NCI-H345 treated with DMSO at 0.1 percent for 48 hours (cell line): ENCODE data around the gene ABCB4.
"Not testable (repeated sequence)": the region's sequence is repeated elsewhere in the genome, so short reads cannot be mapped to it uniquely, and the experiment has no call there.

Source experiments
- DNase-seq: peaks from one replicate; lab custom pipeline; 2025; ENCODE audit not compliant: unreplicated experiment; lab: John Stamatoyannopoulos, UW

The ABCB4 gene

DNA sequence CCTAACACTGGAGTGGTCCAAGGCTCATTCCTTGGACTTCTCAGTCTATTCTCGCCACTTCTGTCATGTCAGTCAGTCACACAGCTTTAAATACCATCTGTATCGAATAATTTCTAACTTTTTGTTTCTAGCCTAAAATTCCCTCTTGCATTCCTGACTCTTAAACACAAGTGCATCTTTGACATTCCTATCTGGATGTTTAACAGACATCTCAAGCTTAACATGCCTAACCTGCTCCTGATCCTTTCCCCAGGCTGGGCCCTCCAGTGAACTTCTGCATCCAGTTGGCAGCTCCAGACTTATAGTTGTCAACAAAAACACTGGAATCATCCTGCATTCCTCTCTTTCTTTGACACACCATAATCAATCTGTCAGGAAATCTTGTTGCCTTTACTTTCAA, 4.5 kb upstream of the ABCB4 start:
- DNase-seq = no peak

DNA sequence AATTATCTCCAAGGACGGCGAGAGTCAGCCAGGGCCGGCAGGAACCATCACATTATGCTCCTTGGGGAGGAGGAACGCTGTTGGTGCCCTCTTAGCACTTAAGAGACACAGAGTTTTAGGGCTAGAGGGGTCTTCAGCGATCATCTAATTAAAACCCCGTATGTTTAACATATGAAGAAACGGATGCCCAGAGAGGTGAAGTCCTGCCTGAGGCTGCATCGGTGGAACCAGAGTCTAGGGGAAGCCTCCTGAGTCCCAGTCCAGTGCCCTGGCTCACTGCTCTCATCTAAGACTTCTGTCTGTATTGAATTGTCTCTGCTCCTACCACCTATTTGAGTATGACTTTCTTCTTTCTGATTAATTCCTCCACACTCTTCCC, 688 bp upstream of the ABCB4 start:
- DNase-seq = no peak

DNA sequence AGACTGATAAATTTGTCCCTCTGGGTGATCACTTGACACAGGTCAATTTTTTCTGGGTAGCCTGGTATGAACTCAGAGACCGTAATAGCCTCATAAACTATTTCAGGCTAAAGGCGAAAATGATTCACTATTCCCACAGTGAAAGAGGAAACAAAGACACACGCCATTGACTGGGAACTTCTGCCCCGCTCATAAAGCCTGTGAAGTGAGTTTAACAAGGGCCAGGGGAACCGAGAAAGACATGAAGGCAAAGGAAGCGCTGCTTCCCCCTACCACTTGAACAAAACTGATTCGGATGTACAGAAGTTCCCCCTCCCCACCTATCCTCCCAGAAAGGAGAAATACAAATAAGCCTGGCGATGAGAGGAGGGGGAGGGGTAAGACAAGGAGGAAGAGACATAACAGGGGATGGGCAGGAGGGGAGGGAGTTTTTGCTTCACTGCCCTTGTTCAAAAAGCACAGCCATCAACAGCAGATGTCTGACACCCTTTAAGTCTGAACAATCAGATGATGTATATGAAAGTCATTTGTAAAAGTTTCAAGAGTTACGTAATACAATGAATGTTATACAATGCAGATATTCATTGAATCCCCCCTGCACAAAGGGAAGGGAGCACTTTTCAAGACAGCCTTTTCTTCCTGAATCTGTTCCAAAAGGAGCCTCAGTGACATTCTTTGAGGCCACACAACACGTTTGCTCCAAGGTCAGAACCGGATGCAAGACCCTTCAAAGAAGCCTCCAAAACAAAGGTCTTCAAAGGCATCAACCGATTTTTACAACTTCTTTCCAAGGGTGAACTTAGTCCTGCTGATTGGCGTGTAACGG, 734 bp downstream of the ABCB4 start:
- no peak for DNase-seq

DNA sequence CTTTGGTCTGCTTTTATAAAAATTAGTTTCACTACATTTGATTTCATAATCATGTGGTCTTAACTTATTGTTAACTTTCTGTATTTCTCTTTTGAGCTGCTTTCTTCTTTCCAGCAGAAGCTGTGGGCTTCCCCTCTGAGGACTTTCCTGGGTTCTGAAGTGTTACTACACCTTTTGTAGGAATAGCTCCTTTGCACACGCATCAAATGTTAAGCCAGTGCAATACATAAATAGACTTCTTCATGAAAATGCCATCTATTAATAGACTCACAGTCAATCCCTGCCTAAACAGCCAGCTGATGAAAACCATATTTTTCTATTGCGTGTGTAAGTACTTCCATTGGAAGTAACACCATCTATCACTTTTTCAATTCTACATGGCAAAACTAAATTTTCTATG, 1.5 kb downstream of the ABCB4 start:
- no peak for DNase-seq

DNA sequence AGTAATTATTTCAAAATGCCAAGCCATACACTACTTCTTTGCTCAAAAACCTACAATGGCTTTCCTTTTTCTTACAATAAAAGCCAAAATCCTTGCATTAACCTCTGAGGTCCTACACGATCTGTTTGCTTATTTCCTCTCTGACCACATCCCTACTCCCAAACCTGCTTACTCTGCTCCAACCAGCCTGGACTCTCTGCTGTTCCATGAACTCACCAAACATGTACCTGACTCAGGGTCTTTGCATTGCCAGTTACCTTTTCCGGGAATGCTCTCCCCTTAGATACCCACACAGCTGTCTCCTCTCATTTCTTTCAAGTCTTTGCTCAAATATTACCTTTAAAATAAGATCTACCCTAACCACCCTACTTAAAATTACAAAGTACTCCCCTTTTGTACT, 2.3 kb downstream of the ABCB4 start:
- DNase-seq = no peak

DNA sequence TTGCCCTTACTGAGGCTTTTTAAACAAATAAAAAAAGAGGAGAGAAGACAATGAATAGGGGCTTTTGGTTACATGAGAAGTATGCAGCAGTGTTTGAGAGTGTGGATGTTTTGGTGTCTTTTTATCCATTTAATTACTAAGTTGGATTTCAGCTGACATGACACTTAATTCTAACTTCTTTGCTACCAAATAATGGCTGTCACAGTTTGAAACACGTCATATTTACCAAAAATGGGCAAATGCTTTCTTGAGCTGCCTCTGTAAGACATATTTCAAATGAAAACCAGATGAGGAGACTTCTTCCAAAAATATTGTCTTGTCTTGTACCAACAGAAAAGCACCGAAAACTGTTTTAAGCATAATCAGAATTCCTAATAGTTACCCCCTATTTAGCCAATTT, 4.0 kb downstream of the ABCB4 start:
- no peak for DNase-seq

DNA sequence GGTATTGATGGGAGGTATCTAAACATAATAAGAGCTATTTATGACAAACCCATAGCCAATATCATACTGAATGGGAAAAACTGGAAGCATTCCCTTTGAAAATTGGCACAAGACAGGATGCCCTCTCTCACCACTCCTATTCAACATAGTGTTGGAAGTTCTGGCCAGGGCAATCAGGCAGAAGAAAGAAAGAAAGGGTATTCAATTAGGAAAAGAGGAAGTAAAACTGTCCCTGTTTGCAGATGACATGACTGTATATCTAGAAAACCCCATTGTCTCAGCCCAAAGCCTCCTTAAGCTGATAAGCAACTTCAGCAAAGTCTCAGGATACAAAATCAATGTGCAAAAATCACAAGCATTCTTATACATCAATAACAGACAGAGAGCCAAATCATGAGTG, 6.3 kb downstream of the ABCB4 start:
- not testable (repeated sequence) for DNase-seq

DNA sequence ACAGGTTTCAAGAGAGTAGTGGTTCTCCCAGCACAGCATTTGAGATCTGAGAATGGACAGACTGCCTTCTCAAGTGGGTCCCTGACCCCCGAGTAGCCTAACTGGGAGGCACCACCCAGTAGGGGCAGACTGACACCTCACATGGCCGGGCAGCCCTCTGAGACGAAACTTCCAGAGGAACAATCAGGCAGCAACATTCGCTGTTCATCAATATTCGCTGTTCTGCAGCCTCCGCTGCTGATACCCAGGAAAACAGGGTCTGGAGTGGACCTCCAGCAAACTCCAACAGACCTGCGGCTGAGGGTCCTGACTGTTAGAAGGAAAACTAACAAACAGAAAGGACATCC, 10.0 kb downstream of the ABCB4 start:
- DNase-seq = not testable (repeated sequence)

DNA sequence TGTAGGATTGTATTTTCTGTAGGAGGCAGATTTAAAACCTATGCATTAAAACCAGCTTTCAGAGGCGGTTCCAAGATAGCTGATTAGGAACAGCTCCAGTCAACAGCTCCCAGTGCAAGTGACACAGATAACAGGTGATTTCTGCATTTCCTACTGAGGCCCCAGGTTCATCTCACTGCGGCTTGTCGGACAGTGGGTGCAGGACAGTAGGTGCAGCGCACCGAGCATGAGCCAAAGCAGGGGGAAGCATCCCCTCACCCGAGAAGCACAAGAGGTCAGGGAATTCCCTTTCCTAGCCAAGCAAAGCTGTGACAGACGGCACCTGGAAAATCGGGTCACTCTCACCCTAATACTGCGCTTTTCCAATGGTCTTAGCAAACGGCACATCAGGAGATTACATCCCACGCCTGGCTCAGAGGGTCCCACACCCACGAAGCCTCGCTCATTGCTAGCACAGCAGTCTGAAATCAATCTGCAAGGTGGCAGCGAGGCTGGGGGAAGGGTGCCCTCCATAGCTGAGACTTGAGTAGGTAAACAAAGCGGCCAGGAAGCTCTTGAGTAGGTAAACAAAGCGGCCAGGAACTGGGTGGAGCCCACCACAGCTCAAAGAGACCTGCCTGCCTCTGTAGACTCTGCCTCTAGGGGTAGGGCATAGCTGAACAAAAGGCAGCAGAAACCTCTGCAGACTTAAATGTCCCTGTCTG, 10.5 kb downstream of the ABCB4 start:
- DNase-seq = not testable (repeated sequence)

DNA sequence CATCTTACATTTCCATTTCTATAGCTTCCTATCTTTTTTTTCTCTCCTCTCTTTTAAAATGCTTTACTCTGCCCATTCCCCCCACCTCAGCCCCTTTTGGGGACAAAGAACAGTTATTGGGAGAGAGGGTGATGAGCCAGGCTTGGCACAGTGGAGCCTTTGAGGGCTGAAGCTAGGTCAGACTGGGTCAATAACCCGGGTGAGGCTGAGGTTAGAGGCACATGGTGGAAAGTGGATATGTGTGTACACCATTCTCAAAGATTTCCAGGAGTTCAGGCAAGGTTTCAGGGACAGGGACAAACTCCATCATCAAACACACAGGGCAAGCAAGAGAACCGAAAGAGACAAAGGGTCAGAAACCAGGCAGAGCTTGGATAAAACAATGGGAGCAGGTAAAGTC, 11.5 kb downstream of the ABCB4 start:
- no peak for DNase-seq

DNA sequence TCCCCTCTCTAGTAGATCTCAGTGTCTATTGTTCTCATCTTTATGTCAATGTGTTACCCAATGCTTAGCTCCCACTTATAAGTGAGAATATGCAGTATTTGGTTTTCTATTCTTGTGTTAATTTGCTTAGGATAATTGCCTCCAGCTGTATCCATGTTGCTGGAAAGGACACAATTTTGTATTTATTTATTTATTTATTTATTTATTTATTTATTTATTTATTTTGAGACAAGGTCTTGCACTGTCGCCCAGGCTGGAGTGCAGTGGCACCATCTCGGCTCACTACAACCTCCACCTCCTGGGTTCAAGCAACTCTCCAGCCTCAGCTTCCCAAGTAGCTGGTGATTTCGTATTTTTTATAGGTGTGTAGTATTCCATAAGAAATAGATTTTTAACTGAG, 15.0 kb downstream of the ABCB4 start:
- not testable (repeated sequence) for DNase-seq

DNA sequence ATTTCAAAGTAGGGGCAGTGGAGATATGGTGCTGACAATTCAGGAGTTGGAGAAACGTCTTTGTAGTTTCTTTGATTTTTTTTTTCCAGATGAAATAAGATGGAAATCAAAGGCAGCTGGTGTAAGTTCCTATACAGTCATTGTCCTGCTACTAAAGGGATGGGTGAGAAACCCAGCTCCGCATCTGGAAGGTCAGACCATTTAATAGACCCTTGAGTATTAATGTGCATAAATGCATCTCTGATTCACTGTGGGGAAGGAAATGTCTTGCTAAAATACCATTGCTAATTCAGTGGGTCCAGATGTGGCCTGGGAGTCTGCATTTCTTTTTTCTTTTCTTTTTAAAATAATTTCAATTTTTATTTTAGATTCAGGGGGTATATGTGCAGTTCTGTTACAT, 15.5 kb downstream of the ABCB4 start:
- no peak for DNase-seq

DNA sequence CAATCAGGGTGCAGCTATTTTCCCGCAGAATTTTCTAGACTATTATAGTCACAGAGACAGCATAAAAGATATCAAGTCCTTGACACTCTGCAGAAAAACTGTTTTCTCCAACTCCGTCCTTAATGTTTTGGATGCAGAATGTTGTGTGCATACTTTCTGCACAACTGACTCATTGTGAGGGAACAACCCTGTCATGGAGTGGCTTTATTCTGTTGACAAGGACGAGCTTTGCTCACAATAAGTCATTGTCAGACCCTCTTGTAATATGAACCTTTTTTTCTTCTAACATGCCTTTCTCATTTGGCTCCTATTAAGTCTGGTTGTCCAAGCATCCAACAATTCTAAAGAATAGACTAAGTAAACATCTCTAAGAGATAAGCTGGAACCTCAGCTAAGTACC, 17.3 kb downstream of the ABCB4 start:
- DNase-seq = no peak

DNA sequence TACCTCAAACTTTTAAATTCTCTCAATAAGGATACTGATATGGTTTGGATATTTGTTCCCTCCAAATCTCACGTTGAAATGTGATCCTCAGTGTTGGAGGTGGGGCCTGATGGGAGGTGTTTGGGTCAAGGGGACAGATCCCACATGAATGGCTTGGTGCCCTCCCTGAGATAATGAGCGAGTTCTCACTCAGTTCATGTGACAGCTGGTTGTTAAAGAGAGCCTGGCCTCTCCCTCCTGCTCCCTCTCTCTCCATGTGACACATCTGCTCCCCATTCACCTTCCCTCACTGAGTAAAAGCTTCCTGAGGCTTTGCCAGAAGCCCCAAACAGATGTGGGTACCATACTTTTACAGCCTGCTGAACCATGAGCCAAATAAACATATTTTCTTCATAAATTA, 19.2 kb downstream of the ABCB4 start:
- DNase-seq = no peak

DNA sequence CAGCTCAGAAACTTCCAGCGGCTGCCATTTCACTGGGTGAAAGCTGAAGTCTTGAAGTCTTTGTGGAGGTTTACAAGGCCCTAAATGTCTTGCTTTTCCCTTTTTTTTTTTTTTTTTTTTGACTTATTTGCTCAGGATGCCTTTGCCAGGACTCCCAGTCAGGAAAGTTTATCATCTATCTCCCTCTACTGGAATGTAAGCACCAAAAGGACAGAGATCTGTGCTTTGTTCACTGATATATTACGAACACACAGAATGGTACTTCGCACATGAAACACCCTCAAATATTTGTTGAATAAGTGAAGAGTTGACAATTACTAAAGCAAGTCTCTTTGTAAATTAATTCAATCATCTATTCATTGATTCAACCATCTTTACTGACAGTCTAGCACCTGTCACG, 23.2 kb downstream of the ABCB4 start:
- no peak for DNase-seq

DNA sequence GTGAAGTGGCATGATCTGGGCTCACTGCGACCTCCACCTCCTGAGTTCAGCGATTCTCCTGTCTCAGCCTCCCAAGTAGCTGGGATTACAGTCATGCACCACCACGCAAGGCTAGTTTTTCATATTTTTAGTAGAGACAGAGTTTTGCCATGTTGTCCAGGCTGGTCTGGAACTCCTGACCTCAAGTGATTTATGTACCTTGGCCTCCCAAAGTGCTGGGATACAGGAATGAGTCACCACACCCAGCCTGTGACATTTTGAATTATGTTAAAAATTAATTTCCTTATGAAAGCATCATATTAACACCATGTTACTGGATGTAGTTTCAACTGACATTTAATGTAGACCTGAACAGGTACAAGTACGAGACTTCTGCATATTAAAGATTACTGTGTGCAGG, 24.3 kb downstream of the ABCB4 start:
- DNase-seq = no peak

DNA sequence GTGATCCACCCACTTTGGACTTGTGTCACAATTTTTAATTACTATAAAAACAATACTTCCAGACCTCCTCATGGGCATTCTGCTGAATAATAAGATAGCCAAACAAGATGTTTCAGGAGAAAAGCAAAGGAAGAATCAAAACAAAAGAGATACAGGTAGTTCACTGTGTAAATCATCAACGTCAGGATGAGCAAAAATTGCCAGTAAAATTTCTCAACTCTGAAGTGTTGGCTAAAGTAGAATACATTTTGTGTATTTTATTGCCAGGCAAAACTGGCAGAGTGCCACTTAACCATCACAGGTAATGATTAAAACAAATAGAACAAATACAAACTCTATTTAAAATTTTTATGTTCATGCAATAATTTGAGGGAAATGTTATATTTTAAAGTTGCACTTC, 24.8 kb downstream of the ABCB4 start:
- no peak for DNase-seq

DNA sequence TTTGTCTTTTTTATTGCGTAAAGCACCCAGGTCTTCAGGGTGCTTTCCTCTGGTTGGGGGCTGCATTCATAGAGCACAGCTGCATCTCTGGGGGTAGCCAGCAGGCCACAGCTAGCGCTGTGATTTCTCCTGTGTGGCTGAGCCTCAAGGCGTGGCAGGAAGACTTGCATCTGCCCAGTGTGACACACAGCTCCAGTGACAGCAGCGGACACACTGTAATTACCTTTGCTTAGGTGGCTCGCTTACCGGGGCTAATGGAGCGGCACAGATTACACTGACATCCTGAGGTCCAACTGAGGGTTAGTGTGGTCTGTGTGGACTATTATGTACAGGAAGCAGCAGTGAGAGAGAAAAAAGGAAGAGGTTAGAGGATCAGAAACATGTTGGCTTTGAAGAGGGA, 27.1 kb downstream of the ABCB4 start:
- DNase-seq = no peak

DNA sequence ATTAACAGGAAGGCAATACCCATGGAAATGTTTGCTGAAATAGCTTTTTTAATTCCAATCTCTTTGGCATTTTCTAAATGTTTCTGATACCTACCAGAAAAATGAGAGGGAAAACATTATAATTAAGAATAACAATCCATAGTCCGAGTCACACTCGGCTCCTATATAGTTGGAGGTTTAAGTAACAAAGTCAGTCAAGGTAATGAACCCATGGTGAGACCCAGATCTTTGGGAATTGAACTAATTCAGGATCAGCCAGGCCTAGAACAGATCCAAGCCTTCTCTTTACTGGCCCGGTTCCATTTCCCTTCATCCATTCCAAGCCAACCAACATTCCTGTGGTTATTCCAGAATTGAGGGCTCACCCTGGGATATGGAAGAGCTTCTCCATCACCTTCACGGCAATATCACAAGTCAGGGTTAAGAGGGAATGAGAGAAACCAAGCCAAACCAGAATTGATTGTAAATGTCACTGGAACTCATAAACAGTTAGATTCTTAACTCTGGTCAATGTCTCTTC, 28.3 kb downstream of the ABCB4 start:
- no peak for DNase-seq

DNA sequence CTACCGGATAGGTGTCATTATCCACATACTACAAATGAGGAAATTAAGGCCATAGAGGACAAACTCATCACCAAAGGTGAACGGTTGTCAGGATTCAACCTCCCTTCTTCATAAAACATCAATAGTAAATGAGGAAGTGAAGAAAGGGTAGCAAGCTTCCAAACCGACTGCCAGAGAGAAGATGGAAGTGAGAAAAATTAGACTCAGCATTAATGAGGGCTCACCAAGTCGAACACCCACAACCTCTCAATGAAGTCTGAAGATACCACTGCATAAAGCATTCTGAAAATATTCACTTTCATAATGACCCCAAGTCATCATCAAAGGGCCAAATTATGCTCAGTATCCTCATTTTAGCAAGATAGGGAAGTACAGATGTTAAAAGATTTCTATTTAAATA, 29.6 kb downstream of the ABCB4 start:
- no peak for DNase-seq

DNA sequence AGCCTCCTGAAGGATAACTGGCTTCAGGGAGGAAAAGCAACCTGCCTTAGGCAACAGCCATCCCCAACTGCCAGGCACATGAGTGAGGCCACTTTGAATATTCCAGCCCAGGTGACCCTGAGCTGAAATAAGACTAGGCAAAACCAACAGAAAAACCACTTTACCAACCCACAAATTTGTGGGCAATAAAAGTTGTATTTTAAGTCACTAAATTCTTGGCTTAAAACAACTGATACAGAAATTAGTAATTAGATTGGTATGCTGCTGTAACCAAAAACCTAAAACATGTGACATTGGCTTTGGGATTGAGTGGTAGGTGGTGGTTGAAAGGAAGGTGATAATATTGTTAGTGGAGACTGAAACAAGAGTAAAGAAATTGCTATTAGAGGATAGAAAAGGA, 39.9 kb downstream of the ABCB4 start:
- no peak for DNase-seq

DNA sequence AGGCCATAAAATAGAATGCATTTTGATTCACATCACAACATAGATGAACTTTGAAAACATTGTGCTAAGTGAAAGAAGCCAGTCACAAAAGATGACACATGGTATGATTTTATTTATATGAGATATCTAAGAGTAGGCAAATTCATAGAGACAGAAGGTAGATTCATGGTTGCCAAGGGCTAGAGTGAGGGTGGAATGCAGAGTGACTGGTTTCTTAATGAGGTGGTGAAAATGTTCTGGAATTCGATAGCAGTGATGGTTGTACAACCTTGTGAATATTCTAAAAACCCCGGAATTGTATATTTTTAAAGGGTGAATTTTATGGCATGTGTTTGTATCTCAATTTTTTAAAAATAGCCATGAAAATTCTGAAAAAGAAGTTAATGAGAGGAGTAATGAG, 42.9 kb downstream of the ABCB4 start:
- no peak for DNase-seq

DNA sequence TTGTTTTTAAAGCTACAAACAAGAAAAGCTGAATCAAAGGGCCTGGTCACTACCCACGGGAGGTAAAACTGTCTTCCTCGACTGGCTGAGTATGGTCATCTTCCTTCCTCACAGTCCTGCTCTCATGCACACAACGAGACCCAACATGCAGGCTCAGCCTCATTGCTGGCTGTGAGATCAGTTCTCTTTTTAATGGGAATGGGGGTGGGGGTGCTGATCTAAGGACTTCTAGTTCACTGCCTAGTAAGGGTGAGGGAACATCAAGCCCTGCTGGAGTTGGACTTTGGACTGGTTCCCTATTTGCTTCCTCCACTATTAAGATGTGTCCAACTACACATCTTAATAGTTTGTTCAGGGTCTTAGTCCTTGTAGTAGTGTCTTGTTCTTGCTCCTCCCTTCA, 48.2 kb downstream of the ABCB4 start:
- DNase-seq = no peak
